Keratinocyte (primary cell): ENCODE data around the gene UGCG. TPM values are rescaled to one million over a fixed set of nuclear protein-coding genes. Genes with fewer than 3 reads are reported as not detected.

ENCODE experiments used
- DNase-seq: peaks from one replicate; pipeline ENCODE4 v3.0.0-alpha.2; 2011; ENCODE audit warnings: low read depth, missing footprints, low spot score
- FAIRE-seq: peaks from 2 replicates; lab custom pipeline; 2011; peaks lifted over from hg19 to GRCh38; lab: Jason Lieb, UNC
- H2AFZ ChIP-seq: 2 replicates; pipeline ENCODE4 v1.6.0; 2012; ENCODE audit warnings: low read length, control low read depth, inconsistent platforms; ENCODE audit not compliant: control insufficient read depth
- H3K27ac ChIP-seq: 2 replicates; pipeline ENCODE4 v1.5.1; 2011; ENCODE audit warnings: low read length; ENCODE audit not compliant: control insufficient read depth, insufficient read depth
- H3K27me3 ChIP-seq: 3 replicates; pipeline ENCODE4 v1.6.0; 2011; ENCODE audit warnings: low read length; ENCODE audit not compliant: control insufficient read depth, insufficient read depth; ENCODE audit errors: extremely low read depth
- H3K36me3 ChIP-seq, 2 experiments: 2 replicates in 1 of 2; 3 replicates in 1 of 2; pipeline ENCODE4 v1.5.1; 2011; ENCODE audit warnings: low read length in 2 of 2, mild to moderate bottlenecking in 1 of 2; ENCODE audit not compliant: control insufficient read depth in 2 of 2, insufficient read depth in 2 of 2; ENCODE audit errors: extremely low read depth in 1 of 2
- H3K4me1 ChIP-seq: 3 replicates; pipeline ENCODE4 v1.5.1; 2011; ENCODE audit warnings: low read length; ENCODE audit not compliant: control insufficient read depth, insufficient read depth; ENCODE audit errors: extremely low read depth
- H3K4me2 ChIP-seq: 3 replicates; pipeline ENCODE4 v1.6.0; 2011; ENCODE audit warnings: low read depth, low read length; ENCODE audit not compliant: control insufficient read depth, insufficient read depth; ENCODE audit errors: extremely low read depth
- H3K4me3 ChIP-seq, 3 experiments: fragments of 200-600 bp in 1 of 3; sonication (generic) in 1 of 3; 2 replicates in 2 of 3; 3 replicates in 1 of 3; pipeline ENCODE4 v1.5.1; 2011 to 2016; ENCODE audit warnings: low read length in 3 of 3, mild to moderate bottlenecking in 3 of 3, control low read depth in 2 of 3, inconsistent platforms in 1 of 3, low read depth in 1 of 3, mixed read lengths in 1 of 3, mixed run types in 1 of 3, moderate library complexity in 1 of 3; ENCODE audit not compliant: control insufficient read depth in 2 of 3, insufficient read depth in 2 of 3; ENCODE audit errors: extremely low read depth in 1 of 3
- H3K79me2 ChIP-seq: 2 replicates; pipeline ENCODE4 v1.6.0; 2012; ENCODE audit warnings: low read length; ENCODE audit not compliant: control insufficient read depth, insufficient read depth
- H3K9ac ChIP-seq: 3 replicates; pipeline ENCODE4 v1.6.0; 2011; ENCODE audit warnings: low read length; ENCODE audit not compliant: control insufficient read depth, insufficient read depth; ENCODE audit errors: extremely low read depth
- H3K9me1 ChIP-seq: 3 replicates; pipeline ENCODE4 v1.6.0; 2011; ENCODE audit warnings: low read length; ENCODE audit not compliant: control insufficient read depth, insufficient read depth; ENCODE audit errors: extremely low read depth
- H3K9me3 ChIP-seq: 2 replicates; pipeline ENCODE4 v1.5.1; 2012; ENCODE audit warnings: low read depth, low read length; ENCODE audit not compliant: control insufficient read depth
- H4K20me1 ChIP-seq: 3 replicates; pipeline ENCODE4 v1.6.0; 2011; ENCODE audit warnings: low read length; ENCODE audit not compliant: control insufficient read depth, insufficient read depth; ENCODE audit errors: extremely low read depth
- EZH2 ChIP-seq: IDR thresholded peaks from one replicate; pipeline ENCODE4 v1.6.1; 2012; ENCODE audit warnings: inconsistent platforms, mild to moderate bottlenecking, low read length, moderate library complexity
- dilution Hi-C: fragments of 300-500 bp; cut with MboI; formaldehyde crosslinking; loops from one replicate; pipeline ENCODE4 v1.7.0; 2020; ENCODE audit warnings: low sequenced_read_pairs; ENCODE audit not compliant: extremely low pct_ligation_motif_present
- polyA plus RNA-seq, 5 experiments: library from polyadenylated mRNA; depleted of rRNA in 3 of 5; stranded (reverse) in 3 of 5; stranded (forward) in 1 of 5; unstranded in 1 of 5; fragments of >200 nt; gene quantifications; 1 replicate in 1 of 5; 2 replicates in 3 of 5; 3 replicates in 1 of 5; pipeline versions ENCODE4 v1.2.1 to v1.2.3, GENCODE V29; 2011 to 2012; ENCODE audit warnings: missing spikeins in 2 of 5, low read depth in 1 of 5, low replicate concordance in 1 of 5
- TF ChIP-seq, protein P1 (sequence below), 3 experiments: IDR thresholded peaks in 1 of 3; conservative IDR thresholded peaks in 1 of 3; optimal IDR thresholded peaks in 1 of 3; 2 replicates in 2 of 3; 3 replicates in 1 of 3; pipeline versions ENCODE3 to v1.5.1; 2011; ENCODE audit warnings: low read length in 3 of 3, mild to moderate bottlenecking in 3 of 3, moderate library complexity in 2 of 3, control low read depth in 1 of 3, inconsistent platforms in 1 of 3; ENCODE audit not compliant: insufficient read depth in 2 of 3; ENCODE audit errors: extremely low read depth in 1 of 3

UGCG gene
- polyA plus RNA-seq, 1 donor (not counting 4 experiments of a cell fraction or from before 2014, with no cell fraction given), result 49.8 TPM

DNA sequence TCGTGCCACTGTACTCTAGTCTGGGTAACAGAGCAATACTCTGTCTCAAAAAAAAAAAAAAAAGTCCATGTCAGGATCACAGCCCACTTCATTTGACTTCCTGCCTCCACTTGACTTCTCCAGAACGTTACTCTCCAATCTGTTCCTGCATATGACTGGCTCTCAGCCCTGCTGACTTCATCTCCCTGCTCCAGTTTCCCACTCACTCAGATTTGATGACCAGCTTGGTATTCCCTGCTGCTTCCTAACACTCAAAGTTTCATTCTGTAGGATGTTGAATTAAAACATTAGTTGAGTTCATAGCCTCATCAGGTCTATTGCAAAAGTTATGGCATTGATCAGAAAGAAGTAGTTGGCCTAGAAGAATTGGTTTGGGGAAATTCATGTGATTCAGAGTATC, 52.3 kb downstream of the UGCG start:
- Histone ChIP-seq H3K9me1 (no peaks in the 10 kb centered on the region), H2AFZ (no peak overlapping the region), H3K4me1 (peaks cover 18% of the 10 kb centered on the region), H3K27ac (no peak overlapping the region), H3K4me3 (no peak overlapping the region), H4K20me1 (no peaks in the 10 kb centered on the region), H3K4me2 (no peak overlapping the region), H3K9ac (no peak overlapping the region), H3K9me3 (no peaks in the 10 kb centered on the region), H3K79me2 (no peaks in the 10 kb centered on the region), H3K36me3 (no peaks in the 10 kb centered on the region), H3K27me3 (no peaks in the 10 kb centered on the region)
- TF ChIP-seq EZH2, result no peak
- TF ChIP-seq, protein P1, sequence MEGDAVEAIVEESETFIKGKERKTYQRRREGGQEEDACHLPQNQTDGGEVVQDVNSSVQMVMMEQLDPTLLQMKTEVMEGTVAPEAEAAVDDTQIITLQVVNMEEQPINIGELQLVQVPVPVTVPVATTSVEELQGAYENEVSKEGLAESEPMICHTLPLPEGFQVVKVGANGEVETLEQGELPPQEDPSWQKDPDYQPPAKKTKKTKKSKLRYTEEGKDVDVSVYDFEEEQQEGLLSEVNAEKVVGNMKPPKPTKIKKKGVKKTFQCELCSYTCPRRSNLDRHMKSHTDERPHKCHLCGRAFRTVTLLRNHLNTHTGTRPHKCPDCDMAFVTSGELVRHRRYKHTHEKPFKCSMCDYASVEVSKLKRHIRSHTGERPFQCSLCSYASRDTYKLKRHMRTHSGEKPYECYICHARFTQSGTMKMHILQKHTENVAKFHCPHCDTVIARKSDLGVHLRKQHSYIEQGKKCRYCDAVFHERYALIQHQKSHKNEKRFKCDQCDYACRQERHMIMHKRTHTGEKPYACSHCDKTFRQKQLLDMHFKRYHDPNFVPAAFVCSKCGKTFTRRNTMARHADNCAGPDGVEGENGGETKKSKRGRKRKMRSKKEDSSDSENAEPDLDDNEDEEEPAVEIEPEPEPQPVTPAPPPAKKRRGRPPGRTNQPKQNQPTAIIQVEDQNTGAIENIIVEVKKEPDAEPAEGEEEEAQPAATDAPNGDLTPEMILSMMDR (optimal IDR thresholded peaks at IDR 0.05 in 1 of 3, IDR thresholded peaks at IDR 0.05 in 1 of 3, conservative IDR thresholded peaks at IDR 0.05 in 1 of 3; ENCODE audit: extremely low read depth in 1 of 3, insufficient read depth in 2 of 3, low read length in 3 of 3), result no peak
- DNase-seq (no peak), FAIRE-seq (no peak)
- dilution Hi-C loops, result no loop called here

DNA sequence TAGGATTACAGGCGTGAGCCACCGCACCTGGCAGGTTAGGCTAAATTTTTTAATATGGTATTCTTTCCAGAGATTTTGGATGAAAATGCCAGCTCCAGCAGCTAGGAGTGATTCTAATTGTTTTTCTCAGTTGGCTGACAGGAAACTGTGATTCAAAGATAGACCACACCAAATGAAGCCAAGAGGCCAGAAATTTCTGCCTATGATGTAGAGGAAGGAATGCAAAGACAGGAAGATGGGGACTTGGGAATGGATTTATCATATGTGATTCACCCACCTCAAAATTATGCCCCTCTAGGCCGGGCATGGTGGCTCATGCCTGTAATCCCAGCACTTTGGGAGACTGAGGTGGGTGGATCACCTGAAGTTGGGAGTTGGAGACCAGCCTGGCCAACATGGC, 53.3 kb downstream of the UGCG start:
- Histone ChIP-seq H3K4me2 (no peak overlapping the region), H3K4me1 (peaks cover 12% of the 10 kb centered on the region), H3K27ac (no peak overlapping the region), H3K9me1 (no peaks in the 10 kb centered on the region), H3K27me3 (no peaks in the 10 kb centered on the region), H3K36me3 (no peaks in the 10 kb centered on the region), H3K9me3 (no peaks in the 10 kb centered on the region), H4K20me1 (no peaks in the 10 kb centered on the region), H2AFZ (no peak overlapping the region), H3K4me3 (no peak overlapping the region), H3K9ac (no peak overlapping the region), H3K79me2 (no peaks in the 10 kb centered on the region)
- DNase-seq (no peak), FAIRE-seq (no peak)
- no peak for TF ChIP-seq EZH2
- TF ChIP-seq, protein P1 (optimal IDR thresholded peaks at IDR 0.05 in 1 of 3, IDR thresholded peaks at IDR 0.05 in 1 of 3, conservative IDR thresholded peaks at IDR 0.05 in 1 of 3; ENCODE audit: extremely low read depth in 1 of 3, insufficient read depth in 2 of 3, low read length in 3 of 3), result no peak
- dilution Hi-C loops, result no loop called here
